ENCODE data around the gene SLC7A14. TPM values are rescaled to one million over a fixed set of nuclear protein-coding genes. Genes with fewer than 3 reads are reported as not detected.

Gene SLC7A14
- polyA plus RNA-seq, 2 donors = not detected

GRCh38 chr3:170496026-170496867 is 89.6 kb downstream of the SLC7A14 start:
- Histone ChIP-seq H3K4me3 (ENCODE audit: low read depth in 1 of 2, low read length in 2 of 2) (no peak overlapping the region), H3K4me1 (ENCODE audit: control insufficient read depth in 2 of 2, insufficient read depth in 2 of 2, low read length in 1 of 2) (no peaks in the 10 kb centered on the region), H3K36me3 (ENCODE audit: control insufficient read depth in 2 of 2, insufficient read depth in 2 of 2, low read length in 1 of 2) (no peaks in the 10 kb centered on the region), H3K27ac (ENCODE audit: low read depth in 2 of 2, low read length in 1 of 2) (no peak overlapping the region), H3K9me3 (ENCODE audit: control insufficient read depth in 2 of 2, insufficient read depth in 1 of 2, low read depth in 1 of 2, low read length in 1 of 2) (no peaks in the 10 kb centered on the region), H3K27me3 (ENCODE audit: control insufficient read depth in 1 of 2, insufficient read depth in 2 of 2, low read length in 2 of 2) (no peaks in the 10 kb centered on the region)
- 92 to 94% methylated on average over 40 of the region's 40 CpGs for WGBS, 2 donors

GRCh38 chr3:170494766-170495165 is 91.1 kb downstream of the SLC7A14 start:
- 84 to 90% methylated on average over 4 of the region's 4 CpGs for WGBS, 2 donors
- no peaks in the 10 kb centered on the region for H3K4me1 ChIP-seq (ENCODE audit: control insufficient read depth in 2 of 2, insufficient read depth in 2 of 2, low read length in 1 of 2)
- no peak overlapping the region for H3K4me3 ChIP-seq (ENCODE audit: low read depth in 1 of 2, low read length in 2 of 2)
- no peaks in the 10 kb centered on the region for H3K27me3 ChIP-seq (ENCODE audit: control insufficient read depth in 1 of 2, insufficient read depth in 2 of 2, low read length in 2 of 2)
- no peak overlapping the region for H3K27ac ChIP-seq (ENCODE audit: low read depth in 2 of 2, low read length in 1 of 2)
- H3K36me3 ChIP-seq (ENCODE audit: control insufficient read depth in 2 of 2, insufficient read depth in 2 of 2, low read length in 1 of 2) = no peaks in the 10 kb centered on the region
- H3K9me3 ChIP-seq (ENCODE audit: control insufficient read depth in 2 of 2, insufficient read depth in 1 of 2, low read depth in 1 of 2, low read length in 1 of 2) = no peaks in the 10 kb centered on the region

DNA sequence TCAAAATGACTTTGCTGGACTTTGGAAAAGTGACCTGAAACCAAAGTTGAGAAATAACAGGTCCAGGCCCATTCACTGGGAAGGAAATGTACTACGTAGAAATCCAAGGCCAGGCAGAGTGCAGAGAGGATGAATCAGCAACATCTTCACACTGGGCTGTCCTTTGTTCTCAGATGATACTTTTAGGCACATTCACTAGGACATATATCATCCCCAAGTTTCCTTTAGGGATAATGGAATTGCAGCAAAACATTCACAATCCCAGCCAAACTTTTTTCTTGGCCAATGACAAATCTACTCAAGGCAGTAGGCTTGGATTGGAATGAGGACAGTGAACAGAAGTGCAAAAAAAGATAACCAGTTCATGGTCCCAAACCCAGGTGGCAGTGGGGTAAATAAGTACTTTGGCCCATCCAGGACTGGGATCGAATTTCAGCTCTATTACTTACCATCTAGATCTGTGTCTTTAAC is 92.1 kb downstream of the SLC7A14 start:
- no peaks in the 10 kb centered on the region for H3K9me3 ChIP-seq (ENCODE audit: control insufficient read depth in 2 of 2, insufficient read depth in 1 of 2, low read depth in 1 of 2, low read length in 1 of 2)

DNA sequence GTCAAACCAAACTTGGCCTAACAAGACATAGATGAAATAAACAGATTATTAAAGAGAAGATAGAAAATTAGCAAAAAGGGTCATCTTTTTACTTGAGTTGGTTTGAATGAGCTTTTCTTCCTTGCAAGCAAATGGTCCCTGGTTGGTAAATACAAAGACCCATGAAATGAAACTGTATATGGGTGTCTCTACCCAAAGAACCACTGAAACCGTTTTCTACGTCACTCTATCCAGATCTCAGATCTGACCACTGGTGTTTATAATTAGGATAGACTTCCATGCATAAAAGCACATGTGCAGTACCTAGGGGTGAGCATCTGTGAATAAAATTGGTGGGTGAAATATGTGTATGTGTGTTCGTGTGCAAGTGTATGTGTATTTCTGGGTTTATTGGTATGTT is 94.0 kb downstream of the SLC7A14 start:
- Histone ChIP-seq H3K27me3 (ENCODE audit: control insufficient read depth in 1 of 2, insufficient read depth in 2 of 2, low read length in 2 of 2) (no peaks in the 10 kb centered on the region), H3K36me3 (ENCODE audit: control insufficient read depth in 2 of 2, insufficient read depth in 2 of 2, low read length in 1 of 2) (no peaks in the 10 kb centered on the region), H3K9me3 (ENCODE audit: control insufficient read depth in 2 of 2, insufficient read depth in 1 of 2, low read depth in 1 of 2, low read length in 1 of 2) (no peaks in the 10 kb centered on the region), H3K27ac (ENCODE audit: low read depth in 2 of 2, low read length in 1 of 2) (no peak overlapping the region), H3K4me1 (ENCODE audit: control insufficient read depth in 2 of 2, insufficient read depth in 2 of 2, low read length in 1 of 2) (no peaks in the 10 kb centered on the region), H3K4me3 (ENCODE audit: low read depth in 1 of 2, low read length in 2 of 2) (no peak overlapping the region)
- 89 to 91% methylated on average over 3 of the region's 3 CpGs for WGBS, 2 donors

More for the DNA sequence above, 92.1 kb downstream of the SLC7A14 start:
- H3K27me3 ChIP-seq (ENCODE audit: control insufficient read depth in 1 of 2, insufficient read depth in 2 of 2, low read length in 2 of 2) = no peaks in the 10 kb centered on the region
- H3K36me3 ChIP-seq (ENCODE audit: control insufficient read depth in 2 of 2, insufficient read depth in 2 of 2, low read length in 1 of 2) = no peaks in the 10 kb centered on the region
- H3K4me1 ChIP-seq (ENCODE audit: control insufficient read depth in 2 of 2, insufficient read depth in 2 of 2, low read length in 1 of 2) = no peaks in the 10 kb centered on the region
- H3K4me3 ChIP-seq (ENCODE audit: low read depth in 1 of 2, low read length in 2 of 2) = no peak overlapping the region
- 63 to 75% methylated on average over 2 of the region's 2 CpGs for WGBS, 2 donors
- H3K27ac ChIP-seq (ENCODE audit: low read depth in 2 of 2, low read length in 1 of 2) = no peak overlapping the region

DNA sequence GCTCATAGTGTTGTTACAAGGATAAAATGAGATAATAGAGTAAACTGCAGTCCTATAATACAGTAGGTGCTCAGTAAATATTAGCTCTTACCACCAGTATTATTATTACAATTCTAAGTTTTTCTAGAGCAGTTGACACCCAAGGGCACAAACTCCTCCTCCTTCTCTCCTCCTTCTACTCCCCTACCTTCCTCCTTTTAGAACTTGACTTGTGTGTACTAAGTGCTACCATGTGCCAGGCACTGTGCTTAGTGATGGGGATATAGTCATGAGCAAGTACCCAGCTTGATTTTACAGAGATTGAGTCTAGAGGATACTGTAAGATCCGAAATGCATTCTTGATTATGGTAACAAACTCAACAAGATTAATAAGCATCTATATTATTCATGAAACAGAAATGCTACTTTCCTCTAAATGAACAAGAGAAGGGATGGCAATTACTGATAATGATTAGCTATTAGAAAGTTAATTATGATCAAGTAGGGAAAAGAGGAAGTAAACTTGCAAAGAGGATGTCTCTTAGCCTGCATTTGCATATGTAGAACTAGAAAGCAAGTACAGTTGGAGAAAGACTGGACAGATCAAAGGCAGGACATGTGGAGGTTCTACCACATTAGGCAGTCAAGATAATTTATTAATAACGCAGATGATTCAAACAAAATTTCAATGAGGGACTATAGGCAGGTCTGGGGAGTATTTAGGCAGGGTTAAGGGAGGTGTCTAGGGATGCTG is 94.9 kb downstream of the SLC7A14 start:
- no peaks in the 10 kb centered on the region for H3K9me3 ChIP-seq (ENCODE audit: control insufficient read depth in 2 of 2, insufficient read depth in 1 of 2, low read depth in 1 of 2, low read length in 1 of 2)
- H3K27ac ChIP-seq (ENCODE audit: low read depth in 2 of 2, low read length in 1 of 2) = no peak overlapping the region
- H3K4me1 ChIP-seq (ENCODE audit: control insufficient read depth in 2 of 2, insufficient read depth in 2 of 2, low read length in 1 of 2) = no peaks in the 10 kb centered on the region
- 93 to 95% methylated on average over 2 of the region's 2 CpGs for WGBS, 2 donors
- H3K36me3 ChIP-seq (ENCODE audit: control insufficient read depth in 2 of 2, insufficient read depth in 2 of 2, low read length in 1 of 2) = no peaks in the 10 kb centered on the region
- no peaks in the 10 kb centered on the region for H3K27me3 ChIP-seq (ENCODE audit: control insufficient read depth in 1 of 2, insufficient read depth in 2 of 2, low read length in 2 of 2)
- H3K4me3 ChIP-seq (ENCODE audit: low read depth in 1 of 2, low read length in 2 of 2) = no peak overlapping the region

GRCh38 chr3:170488802-170489201 is 97.1 kb downstream of the SLC7A14 start:
- 38% methylated on average over 4 of the region's 4 CpGs for WGBS, 2 donors
- Histone ChIP-seq H3K4me1 (ENCODE audit: control insufficient read depth in 2 of 2, insufficient read depth in 2 of 2, low read length in 1 of 2) (no peaks in the 10 kb centered on the region), H3K27ac (ENCODE audit: low read depth in 2 of 2, low read length in 1 of 2) (no peak overlapping the region), H3K36me3 (ENCODE audit: control insufficient read depth in 2 of 2, insufficient read depth in 2 of 2, low read length in 1 of 2) (no peaks in the 10 kb centered on the region), H3K27me3 (ENCODE audit: control insufficient read depth in 1 of 2, insufficient read depth in 2 of 2, low read length in 2 of 2) (no peaks in the 10 kb centered on the region), H3K4me3 (ENCODE audit: low read depth in 1 of 2, low read length in 2 of 2) (no peak overlapping the region), H3K9me3 (ENCODE audit: control insufficient read depth in 2 of 2, insufficient read depth in 1 of 2, low read depth in 1 of 2, low read length in 1 of 2) (no peaks in the 10 kb centered on the region)

- Histone ChIP-seq H3K4me1 (ENCODE audit: control insufficient read depth in 2 of 2, insufficient read depth in 2 of 2, low read length in 1 of 2) (no peaks in the 10 kb centered on the region), H3K27me3 (ENCODE audit: control insufficient read depth in 1 of 2, insufficient read depth in 2 of 2, low read length in 2 of 2) (no peaks in the 10 kb centered on the region), H3K4me3 (ENCODE audit: low read depth in 1 of 2, low read length in 2 of 2) (no peak overlapping the region), H3K36me3 (ENCODE audit: control insufficient read depth in 2 of 2, insufficient read depth in 2 of 2, low read length in 1 of 2) (no peaks in the 10 kb centered on the region), H3K9me3 (ENCODE audit: control insufficient read depth in 2 of 2, insufficient read depth in 1 of 2, low read depth in 1 of 2, low read length in 1 of 2) (no peaks in the 10 kb centered on the region), H3K27ac (ENCODE audit: low read depth in 2 of 2, low read length in 1 of 2) (no peak overlapping the region)
- WGBS, 2 donors = 60 to 77% methylated on average over 3 of the region's 3 CpGs
Measured at GRCh38 chr3:170487031-170487430, 98.8 kb downstream of the SLC7A14 start.

GRCh38 chr3:170486398-170486797 is 99.5 kb downstream of the SLC7A14 start:
- WGBS, 2 donors = 82 to 90% methylated on average over 9 of the region's 9 CpGs

DNA sequence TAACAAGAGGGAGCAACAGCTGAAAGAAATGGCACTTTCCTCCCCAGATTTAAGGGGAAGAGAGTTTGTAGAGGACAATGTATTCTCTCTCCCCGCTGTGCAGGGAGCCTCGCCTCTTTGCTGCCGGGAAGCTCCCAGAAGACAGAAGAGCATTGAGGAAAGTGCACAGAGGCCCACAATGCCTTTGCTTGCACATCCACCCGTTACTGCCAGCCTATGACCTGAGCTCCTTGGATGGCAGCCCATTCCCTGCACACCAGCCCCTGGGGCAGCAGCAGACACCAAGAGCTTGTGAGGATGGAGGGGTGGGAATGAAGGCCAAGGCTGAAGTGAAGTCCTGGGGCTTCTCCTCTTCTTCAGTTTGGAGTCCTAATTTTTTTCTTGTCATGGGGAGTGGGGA is 100.2 kb downstream of the SLC7A14 start:
- H3K36me3 ChIP-seq (ENCODE audit: control insufficient read depth in 2 of 2, insufficient read depth in 2 of 2, low read length in 1 of 2) = no peaks in the 10 kb centered on the region
- H3K27ac ChIP-seq (ENCODE audit: low read depth in 2 of 2, low read length in 1 of 2) = no peak overlapping the region
- no peaks in the 10 kb centered on the region for H3K4me1 ChIP-seq (ENCODE audit: control insufficient read depth in 2 of 2, insufficient read depth in 2 of 2, low read length in 1 of 2)
- 74 to 80% methylated on average over 4 of the region's 4 CpGs for WGBS, 2 donors
- H3K4me3 ChIP-seq (ENCODE audit: low read depth in 1 of 2, low read length in 2 of 2) = no peak overlapping the region
- H3K9me3 ChIP-seq (ENCODE audit: control insufficient read depth in 2 of 2, insufficient read depth in 1 of 2, low read depth in 1 of 2, low read length in 1 of 2) = no peaks in the 10 kb centered on the region
- H3K27me3 ChIP-seq (ENCODE audit: control insufficient read depth in 1 of 2, insufficient read depth in 2 of 2, low read length in 2 of 2) = no peaks in the 10 kb centered on the region

More at GRCh38 chr3:170486398-170486797, 99.5 kb downstream of the SLC7A14 start:
- no peaks in the 10 kb centered on the region for H3K9me3 ChIP-seq (ENCODE audit: control insufficient read depth in 2 of 2, insufficient read depth in 1 of 2, low read depth in 1 of 2, low read length in 1 of 2)
- H3K4me1 ChIP-seq (ENCODE audit: control insufficient read depth in 2 of 2, insufficient read depth in 2 of 2, low read length in 1 of 2) = no peaks in the 10 kb centered on the region
- no peaks in the 10 kb centered on the region for H3K27me3 ChIP-seq (ENCODE audit: control insufficient read depth in 1 of 2, insufficient read depth in 2 of 2, low read length in 2 of 2)
- no peak overlapping the region for H3K27ac ChIP-seq (ENCODE audit: low read depth in 2 of 2, low read length in 1 of 2)
- H3K36me3 ChIP-seq (ENCODE audit: control insufficient read depth in 2 of 2, insufficient read depth in 2 of 2, low read length in 1 of 2) = no peaks in the 10 kb centered on the region
- no peak overlapping the region for H3K4me3 ChIP-seq (ENCODE audit: low read depth in 1 of 2, low read length in 2 of 2)
